WTC11 (cell line): ENCODE measurements around the gene LAMA5. TPM values are rescaled to one million over a fixed set of nuclear protein-coding genes. Genes with fewer than 3 reads are reported as not detected.

Experiments used
- ATAC-seq: fragments of 200-7000 bp; cut with Tn5 transposase; 2 replicates; pipeline ENCODE4 v1.10.0; 2021; ENCODE audit warnings: mild to moderate bottlenecking, moderate library complexity
- CTCF ChIA-PET: fragments of 300-600 bp; sonication (Branson Sonifier 250); formaldehyde crosslinking; loops from one replicate; lab custom pipeline; 2021; ENCODE audit warnings: antibody characterized with exemption; lab: Charles Lee
- POLR2A ChIA-PET: fragments of 350-600 bp; sonication (Branson Sonifier 250); formaldehyde crosslinking; loops from one replicate; lab custom pipeline; 2021; ENCODE audit warnings: antibody characterized with exemption; lab: Charles Lee
- DNase-seq: peaks from one replicate; pipeline ENCODE4 v3.0.0; 2021; ENCODE audit warnings: low spot score
- H3K27ac Mint-ChIP-seq: 2 replicates; pipeline ENCODE4 v1.8.0; 2021; ENCODE audit warnings: mixed read lengths
- H3K27me3 Mint-ChIP-seq: 2 replicates; pipeline ENCODE4 v1.8.0; 2021; ENCODE audit warnings: low read depth, mild to moderate bottlenecking, moderate library complexity, mixed read lengths
- H3K36me3 Mint-ChIP-seq: 2 replicates; pipeline ENCODE4 v1.8.0; 2021; ENCODE audit warnings: mixed read lengths
- H3K4me1 Mint-ChIP-seq: 2 replicates; pipeline ENCODE4 v1.8.0; 2022; ENCODE audit warnings: mixed read lengths
- H3K4me3 Mint-ChIP-seq: 2 replicates; pipeline ENCODE4 v1.8.0; 2021; ENCODE audit warnings: mild to moderate bottlenecking, moderate library complexity, mixed read lengths
- H3K9me3 Mint-ChIP-seq: 2 replicates; pipeline ENCODE4 v1.8.0; 2021; ENCODE audit warnings: mixed read lengths
- ATF1 ChIP-seq: sonication (generic); formaldehyde crosslinking; IDR thresholded peaks from 2 replicates; pipeline ENCODE4 v1.8.1; 2023; ENCODE audit warnings: mild to moderate bottlenecking, moderate library complexity, missing genetic modification reagents
- ETV6 ChIP-seq: sonication (generic); formaldehyde crosslinking; IDR thresholded peaks from 2 replicates; pipeline ENCODE4 v1.8.1; 2022; ENCODE audit warnings: mild to moderate bottlenecking, missing genetic modification reagents
- GABPB1 ChIP-seq: sonication (generic); formaldehyde crosslinking; IDR thresholded peaks from 2 replicates; pipeline ENCODE4 v1.8.1; 2023; ENCODE audit warnings: mild to moderate bottlenecking, missing genetic modification reagents
- GTF2I ChIP-seq: fragments of 250-450 bp; sonication (Bioruptor Pico); conservative IDR thresholded peaks from 2 replicates; pipeline ENCODE4 v1.4.0; 2021; ENCODE audit warnings: mild to moderate bottlenecking
- IRF2 ChIP-seq: sonication (generic); formaldehyde crosslinking; IDR thresholded peaks from 2 replicates; pipeline ENCODE4 v1.8.0; 2022; ENCODE audit warnings: low read depth, missing genetic modification reagents, borderline replicate concordance
- JUN ChIP-seq: sonication (generic); formaldehyde crosslinking; IDR thresholded peaks from 2 replicates; pipeline ENCODE4 v1.8.0; 2023; ENCODE audit warnings: mild to moderate bottlenecking, missing genetic modification reagents
- KAT7 ChIP-seq: sonication (generic); formaldehyde crosslinking; IDR thresholded peaks from 2 replicates; pipeline ENCODE4 v1.8.1; 2023; ENCODE audit warnings: missing genetic modification reagents, mild to moderate bottlenecking, borderline replicate concordance
- MXD4 ChIP-seq: fragments of 250-450 bp; sonication (Bioruptor Pico); IDR thresholded peaks from 2 replicates; pipeline ENCODE4 v1.8.0; 2021; ENCODE audit warnings: mild to moderate bottlenecking, moderate library complexity, borderline replicate concordance
- NFATC4 ChIP-seq: fragments of 250-450 bp; sonication (Bioruptor Pico); IDR thresholded peaks from 2 replicates; pipeline ENCODE4 v1.9.0; 2021; ENCODE audit warnings: mild to moderate bottlenecking
- RORB ChIP-seq: fragments of 250-450 bp; sonication (Bioruptor Pico); IDR thresholded peaks from 2 replicates; pipeline ENCODE4 v1.9.0; 2021; ENCODE audit warnings: mild to moderate bottlenecking
- TP53 ChIP-seq: sonication (generic); formaldehyde crosslinking; IDR thresholded peaks from 2 replicates; pipeline ENCODE4 v1.8.1; 2023; ENCODE audit warnings: mild to moderate bottlenecking, missing genetic modification reagents
- total RNA-seq: library from RNA; stranded (reverse); gene quantifications from 3 replicates; pipeline ENCODE4 v1.2.3, GENCODE V29; 2021
- TF ChIP-seq, protein P1 (sequence below): fragments of 250-450 bp; sonication (Bioruptor Pico); conservative IDR thresholded peaks from 2 replicates; pipeline ENCODE4 v1.9.0; 2021; ENCODE audit warnings: mild to moderate bottlenecking
- TF ChIP-seq, protein P2 (sequence below): fragments of 200-600 bp; IDR thresholded peaks from 2 replicates; pipeline ENCODE4 v1.8.0; 2022; ENCODE audit warnings: antibody characterized with exemption
- TF ChIP-seq, protein P3 (sequence below): sonication (generic); formaldehyde crosslinking; conservative IDR thresholded peaks from 2 replicates; pipeline ENCODE4 v1.8.1; 2023; ENCODE audit warnings: mild to moderate bottlenecking, low read depth, missing genetic modification reagents, moderate library complexity
- TF ChIP-seq, protein P4 (sequence below): sonication (generic); formaldehyde crosslinking; conservative IDR thresholded peaks from 2 replicates; pipeline ENCODE4 v1.8.1; 2022; ENCODE audit warnings: mild to moderate bottlenecking, missing genetic modification reagents
- TF ChIP-seq, protein P5 (sequence below): sonication (generic); formaldehyde crosslinking; IDR thresholded peaks from 2 replicates; pipeline ENCODE4 v1.8.1; 2022; ENCODE audit warnings: low read depth, missing genetic modification reagents, borderline replicate concordance

Gene LAMA5
- total RNA-seq, 1 experiment from 2014 or later = 329 TPM

DNA sequence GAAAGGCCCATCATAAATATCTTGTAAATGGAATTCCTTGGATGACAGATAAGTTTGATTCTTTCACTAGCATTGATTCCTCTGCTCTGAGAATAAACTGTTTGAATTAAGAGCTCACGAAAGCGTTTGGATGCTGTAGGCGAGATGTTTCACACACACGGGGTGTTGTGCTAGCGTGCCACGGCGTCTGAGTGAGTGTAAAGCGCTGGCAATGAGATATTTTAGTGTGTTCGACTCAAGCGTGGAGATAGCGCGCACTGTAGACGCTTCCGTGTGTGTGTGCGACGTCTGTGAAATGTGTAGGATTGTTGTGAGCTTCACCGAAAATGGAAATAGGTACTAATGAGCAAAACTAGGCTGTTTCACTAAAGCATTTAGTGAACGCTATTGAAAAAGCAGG is 93.7 kb downstream of the LAMA5 start:
- TF ChIP-seq, protein P1, sequence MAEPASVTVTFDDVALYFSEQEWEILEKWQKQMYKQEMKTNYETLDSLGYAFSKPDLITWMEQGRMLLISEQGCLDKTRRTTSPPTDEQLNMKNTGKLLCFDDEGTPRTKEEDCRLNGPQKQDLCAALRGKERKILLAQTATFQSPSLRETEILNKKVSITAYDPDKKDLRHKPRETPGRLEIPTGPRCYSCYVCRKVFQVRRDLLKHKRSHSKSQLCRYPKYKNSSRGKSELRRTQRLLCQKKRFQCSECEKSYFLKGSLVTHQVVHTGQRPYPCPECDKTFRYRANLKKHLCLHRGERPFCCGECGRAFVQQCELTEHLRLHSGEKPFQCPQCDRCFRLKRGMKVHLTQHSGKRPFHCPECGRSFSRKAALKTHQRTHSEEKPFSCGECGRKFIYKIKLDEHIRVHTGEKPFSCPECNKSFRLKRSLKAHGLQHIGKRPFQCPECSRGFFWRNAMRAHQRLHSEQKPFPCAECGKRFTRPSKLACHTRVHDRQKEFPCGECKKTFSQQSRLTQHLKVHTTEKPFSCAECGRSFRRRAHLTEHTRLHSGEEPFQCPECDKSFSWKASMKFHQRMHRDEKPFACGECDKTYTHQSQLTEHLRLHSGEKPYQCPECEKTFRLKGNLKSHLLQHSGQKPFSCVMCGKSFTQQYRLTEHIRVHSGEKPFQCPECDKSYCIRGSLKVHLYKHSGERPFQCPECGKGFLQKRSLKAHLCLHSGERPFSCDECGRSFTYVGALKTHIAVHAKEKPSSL (CRISPR knock-in tag) = no peak
- TF ChIP-seq, protein P2, sequence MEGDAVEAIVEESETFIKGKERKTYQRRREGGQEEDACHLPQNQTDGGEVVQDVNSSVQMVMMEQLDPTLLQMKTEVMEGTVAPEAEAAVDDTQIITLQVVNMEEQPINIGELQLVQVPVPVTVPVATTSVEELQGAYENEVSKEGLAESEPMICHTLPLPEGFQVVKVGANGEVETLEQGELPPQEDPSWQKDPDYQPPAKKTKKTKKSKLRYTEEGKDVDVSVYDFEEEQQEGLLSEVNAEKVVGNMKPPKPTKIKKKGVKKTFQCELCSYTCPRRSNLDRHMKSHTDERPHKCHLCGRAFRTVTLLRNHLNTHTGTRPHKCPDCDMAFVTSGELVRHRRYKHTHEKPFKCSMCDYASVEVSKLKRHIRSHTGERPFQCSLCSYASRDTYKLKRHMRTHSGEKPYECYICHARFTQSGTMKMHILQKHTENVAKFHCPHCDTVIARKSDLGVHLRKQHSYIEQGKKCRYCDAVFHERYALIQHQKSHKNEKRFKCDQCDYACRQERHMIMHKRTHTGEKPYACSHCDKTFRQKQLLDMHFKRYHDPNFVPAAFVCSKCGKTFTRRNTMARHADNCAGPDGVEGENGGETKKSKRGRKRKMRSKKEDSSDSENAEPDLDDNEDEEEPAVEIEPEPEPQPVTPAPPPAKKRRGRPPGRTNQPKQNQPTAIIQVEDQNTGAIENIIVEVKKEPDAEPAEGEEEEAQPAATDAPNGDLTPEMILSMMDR = no peak
- TF ChIP-seq NFATC4 (no peak), GTF2I (CRISPR knock-in tag) (no peak), ATF1 (CRISPR knock-in tag) (no peak), IRF2 (CRISPR knock-in tag) (no peak), TP53 (CRISPR knock-in tag) (no peak)
- TF ChIP-seq, protein P3, sequence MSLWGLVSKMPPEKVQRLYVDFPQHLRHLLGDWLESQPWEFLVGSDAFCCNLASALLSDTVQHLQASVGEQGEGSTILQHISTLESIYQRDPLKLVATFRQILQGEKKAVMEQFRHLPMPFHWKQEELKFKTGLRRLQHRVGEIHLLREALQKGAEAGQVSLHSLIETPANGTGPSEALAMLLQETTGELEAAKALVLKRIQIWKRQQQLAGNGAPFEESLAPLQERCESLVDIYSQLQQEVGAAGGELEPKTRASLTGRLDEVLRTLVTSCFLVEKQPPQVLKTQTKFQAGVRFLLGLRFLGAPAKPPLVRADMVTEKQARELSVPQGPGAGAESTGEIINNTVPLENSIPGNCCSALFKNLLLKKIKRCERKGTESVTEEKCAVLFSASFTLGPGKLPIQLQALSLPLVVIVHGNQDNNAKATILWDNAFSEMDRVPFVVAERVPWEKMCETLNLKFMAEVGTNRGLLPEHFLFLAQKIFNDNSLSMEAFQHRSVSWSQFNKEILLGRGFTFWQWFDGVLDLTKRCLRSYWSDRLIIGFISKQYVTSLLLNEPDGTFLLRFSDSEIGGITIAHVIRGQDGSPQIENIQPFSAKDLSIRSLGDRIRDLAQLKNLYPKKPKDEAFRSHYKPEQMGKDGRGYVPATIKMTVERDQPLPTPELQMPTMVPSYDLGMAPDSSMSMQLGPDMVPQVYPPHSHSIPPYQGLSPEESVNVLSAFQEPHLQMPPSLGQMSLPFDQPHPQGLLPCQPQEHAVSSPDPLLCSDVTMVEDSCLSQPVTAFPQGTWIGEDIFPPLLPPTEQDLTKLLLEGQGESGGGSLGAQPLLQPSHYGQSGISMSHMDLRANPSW (CRISPR knock-in tag) = no peak
- POLR2A ChIA-PET = no interaction called here
- Mint-ChIP-seq H3K4me3 (no peak overlapping the region), H3K36me3 (peaks cover 25% of the 10 kb centered on the region), H3K27me3 (no peaks in the 10 kb centered on the region), H3K4me1 (peaks cover 3% of the 10 kb centered on the region; the same call in 1 of the 2 replicates), H3K27ac (no peak overlapping the region), H3K9me3 (no peaks in the 10 kb centered on the region)
- CTCF ChIA-PET = interaction anchor here (1.4 kb wide), 1 partner anchor 106 kb away, joined by 3 read pairs; no protein-coding TSS in a partner anchor
- no peak for ATAC-seq
- DNase-seq = no peak

DNA sequence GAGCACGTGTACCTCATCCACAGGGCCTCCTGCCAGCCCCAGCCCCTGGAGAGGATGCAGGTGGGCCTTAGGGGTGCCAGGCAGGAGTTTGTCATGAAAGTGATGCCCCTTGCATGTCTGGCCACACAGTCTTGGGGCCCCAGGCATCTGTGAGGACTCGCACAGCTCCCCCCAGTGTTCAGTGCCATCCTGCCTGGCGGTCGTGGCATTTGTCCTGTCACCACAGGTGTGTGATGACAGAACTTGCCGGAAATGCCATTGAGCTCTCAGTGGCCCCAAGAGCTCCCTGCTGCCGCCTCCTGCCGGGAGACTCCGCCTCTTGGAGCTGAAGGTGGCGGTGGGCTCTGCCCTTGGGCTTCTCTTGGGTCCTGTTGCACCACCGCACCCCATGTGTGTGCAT is 94.9 kb downstream of the LAMA5 start:
- Mint-ChIP-seq H3K27me3 (no peaks in the 10 kb centered on the region), H3K9me3 (no peaks in the 10 kb centered on the region), H3K36me3 (peaks cover 29% of the 10 kb centered on the region), H3K4me1 (peaks cover 3% of the 10 kb centered on the region; the same call in 1 of the 2 replicates), H3K4me3 (no peak overlapping the region), H3K27ac (peak overlapping the region; percentile 62)
- TF ChIP-seq, protein P4, sequence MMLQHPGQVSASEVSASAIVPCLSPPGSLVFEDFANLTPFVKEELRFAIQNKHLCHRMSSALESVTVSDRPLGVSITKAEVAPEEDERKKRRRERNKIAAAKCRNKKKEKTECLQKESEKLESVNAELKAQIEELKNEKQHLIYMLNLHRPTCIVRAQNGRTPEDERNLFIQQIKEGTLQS (CRISPR knock-in tag) = no peak
- no peak for TF ChIP-seq MXD4 (CRISPR knock-in tag)
- no peak for TF ChIP-seq RORB (CRISPR knock-in tag)
- TF ChIP-seq GABPB1 (CRISPR knock-in tag) = no peak
- TF ChIP-seq KAT7 (CRISPR knock-in tag) = no peak
- TF ChIP-seq, protein P5, sequence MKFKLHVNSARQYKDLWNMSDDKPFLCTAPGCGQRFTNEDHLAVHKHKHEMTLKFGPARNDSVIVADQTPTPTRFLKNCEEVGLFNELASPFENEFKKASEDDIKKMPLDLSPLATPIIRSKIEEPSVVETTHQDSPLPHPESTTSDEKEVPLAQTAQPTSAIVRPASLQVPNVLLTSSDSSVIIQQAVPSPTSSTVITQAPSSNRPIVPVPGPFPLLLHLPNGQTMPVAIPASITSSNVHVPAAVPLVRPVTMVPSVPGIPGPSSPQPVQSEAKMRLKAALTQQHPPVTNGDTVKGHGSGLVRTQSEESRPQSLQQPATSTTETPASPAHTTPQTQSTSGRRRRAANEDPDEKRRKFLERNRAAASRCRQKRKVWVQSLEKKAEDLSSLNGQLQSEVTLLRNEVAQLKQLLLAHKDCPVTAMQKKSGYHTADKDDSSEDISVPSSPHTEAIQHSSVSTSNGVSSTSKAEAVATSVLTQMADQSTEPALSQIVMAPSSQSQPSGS (CRISPR knock-in tag) = no peak
- TF ChIP-seq ETV6 (CRISPR knock-in tag) = no peak
- TF ChIP-seq JUN (CRISPR knock-in tag) = no peak
- no peak for DNase-seq
- ATAC-seq = no peak; the same call in 1 of the 2 replicates
- ChIA-PET POLR2A (interaction anchor here (0.6 kb wide), 1 partner anchor 60 kb away, joined by 4 read pairs; no protein-coding TSS in a partner anchor), CTCF (interaction anchor here (0.5 to 1.9 kb wide), 9 partner anchors 8 to 370 kb away, joined by 3 to 5 read pairs (median 3); partner anchors contain the start of genes ADRM1 and OSBPL2)
